HG03280 (cell line): ENCODE data around the gene CASP8AP2.
A peak's percentile ranks its signal among the peaks of the same experiment; 100 is the strongest.
"Not testable (repeated sequence)": the region's sequence is repeated elsewhere in the genome, so short reads cannot be mapped to it uniquely, and the experiment has no call there.

Source experiments
- ATAC-seq: cut with Tn5 transposase; IDR thresholded peaks from one replicate; pipeline ENCODE4 v1.9.1; 2021; ENCODE audit warnings: mild to moderate bottlenecking, moderate library complexity; ENCODE audit not compliant: unreplicated experiment

CASP8AP2 gene

GRCh38 chr6:89829472-89830169, at the start of gene CASP8AP2:
Gene CASP8AP2 (plus strand): TSS chr6:89829880.
- ATAC-seq, result peak; percentile 99

- no peak for ATAC-seq
These were observed 48.3 kb upstream of the CASP8AP2 start for GRCh38 chr6:89781070-89782034.

- no peak for ATAC-seq
These were observed 47.5 kb upstream of the CASP8AP2 start for GRCh38 chr6:89782222-89782621.

GRCh38 chr6:89783293-89783692, 46.4 kb upstream of the CASP8AP2 start:
- ATAC-seq, result not testable (repeated sequence)

GRCh38 chr6:89784838-89785237, 44.8 kb upstream of the CASP8AP2 start:
- ATAC-seq, result no peak

GRCh38 chr6:89786970-89787369, 42.7 kb upstream of the CASP8AP2 start:
- no peak for ATAC-seq

- ATAC-seq, result no peak
These were observed 41.9 kb upstream of the CASP8AP2 start for GRCh38 chr6:89787660-89788328.

- no peak for ATAC-seq
These were observed 39.7 kb upstream of the CASP8AP2 start for GRCh38 chr6:89789980-89790379.

- ATAC-seq, result no peak
These were observed 39.3 kb upstream of the CASP8AP2 start for GRCh38 chr6:89790403-89790802.

GRCh38 chr6:89792881-89793280, 36.8 kb upstream of the CASP8AP2 start:
- peak; percentile 76 for ATAC-seq

- ATAC-seq, result no peak
These were observed 36.1 kb upstream of the CASP8AP2 start for GRCh38 chr6:89793586-89793985.

GRCh38 chr6:89794324-89794723, 35.4 kb upstream of the CASP8AP2 start:
- ATAC-seq, result no peak

- ATAC-seq, result no peak
These were observed 32.4 kb upstream of the CASP8AP2 start for GRCh38 chr6:89797317-89797716.

GRCh38 chr6:89799096-89799495, 30.6 kb upstream of the CASP8AP2 start:
- no peak for ATAC-seq

GRCh38 chr6:89799756-89800155, 29.9 kb upstream of the CASP8AP2 start:
- no peak for ATAC-seq

- ATAC-seq, result no peak
These were observed 26.4 kb upstream of the CASP8AP2 start for GRCh38 chr6:89803271-89803670.

- no peak for ATAC-seq
These were observed 23.8 kb upstream of the CASP8AP2 start for GRCh38 chr6:89805814-89806371.

GRCh38 chr6:89807581-89807980, 22.1 kb upstream of the CASP8AP2 start:
- ATAC-seq, result no peak

- ATAC-seq, result not testable (repeated sequence)
These were observed 16.3 kb upstream of the CASP8AP2 start for GRCh38 chr6:89813422-89813821.

GRCh38 chr6:89817481-89817880, 12.2 kb upstream of the CASP8AP2 start:
- ATAC-seq, result no peak

GRCh38 chr6:89818977-89819335, 10.7 kb upstream of the CASP8AP2 start:
- peak; percentile 25 for ATAC-seq
